Measurements from ENCODE around the gene CPHXL2. TPM values are rescaled to one million over a fixed set of nuclear protein-coding genes. Genes with fewer than 3 reads are reported as not detected.

Gene CPHXL2
- not detected for total RNA-seq

- intact Hi-C loops (cut with DNase I), result no loop called here
- DNase-seq, result no peak
- Histone ChIP-seq H3K9me3 (no peaks in the 10 kb centered on the region), H3K27me3 (no peaks in the 10 kb centered on the region), H3K36me3 (no peaks in the 10 kb centered on the region), H3K4me1 (no peaks in the 10 kb centered on the region), H3K9ac (ENCODE audit: low read depth in 2 of 2, low read length in 2 of 2) (no peak within 1 kb of the TSS), H3K4me3 (no peak within 1 kb of the TSS), H3K27ac (no peak within 1 kb of the TSS)
- TF ChIP-seq CTCF (IDR thresholded peaks at IDR 0.05), result no peak
Measured at GRCh38 chr16:75676909-75677308, at the start of gene CPHXL2. Gene CPHXL2 (minus strand): TSS chr16:75677009. CDS start chr16:75676999, 10 bp downstream.

- Histone ChIP-seq H3K9me3 (no peaks in the 10 kb centered on the region), H3K36me3 (no peaks in the 10 kb centered on the region), H3K4me3 (no peak within 1 kb of the TSS), H3K27me3 (no peaks in the 10 kb centered on the region), H3K4me1 (no peaks in the 10 kb centered on the region), H3K27ac (no peak within 1 kb of the TSS), H3K9ac (ENCODE audit: low read depth in 2 of 2, low read length in 2 of 2) (no peak within 1 kb of the TSS)
- intact Hi-C loops (cut with DNase I), result no loop called here
- no peak for DNase-seq
- no peak for TF ChIP-seq CTCF (IDR thresholded peaks at IDR 0.05)
Measured at GRCh38 chr16:75726390-75726789, 49.6 kb upstream of the CPHXL2 start, which contains the start of gene CPHXL. Gene CPHXL (minus strand): TSS chr16:75726490. CDS start chr16:75726442, 48 bp downstream.

- Histone ChIP-seq H3K27ac (no peak overlapping the region), H3K27me3 (no peaks in the 10 kb centered on the region), H3K4me3 (no peak overlapping the region), H3K36me3 (no peaks in the 10 kb centered on the region), H3K4me1 (no peaks in the 10 kb centered on the region), H3K9ac (ENCODE audit: low read depth in 2 of 2, low read length in 2 of 2) (no peak overlapping the region), H3K9me3 (no peaks in the 10 kb centered on the region)
- intact Hi-C loops (cut with DNase I), result no loop called here
- no peak for TF ChIP-seq CTCF (IDR thresholded peaks at IDR 0.05)
- DNase-seq, result no peak
Measured at GRCh38 chr16:75718452-75718851, 41.6 kb upstream of the CPHXL2 start.

- H3K9me3 ChIP-seq, result no peaks in the 10 kb centered on the region
- no peak for TF ChIP-seq CTCF (IDR thresholded peaks at IDR 0.05)
- no peaks in the 10 kb centered on the region for H3K36me3 ChIP-seq
- no peaks in the 10 kb centered on the region for H3K4me1 ChIP-seq
- H3K4me3 ChIP-seq, result no peak overlapping the region
- H3K27ac ChIP-seq, result no peak overlapping the region
- H3K9ac ChIP-seq (ENCODE audit: low read depth in 2 of 2, low read length in 2 of 2), result no peak overlapping the region
- intact Hi-C loops (cut with DNase I), result no loop called here
- no peaks in the 10 kb centered on the region for H3K27me3 ChIP-seq
- DNase-seq, result no peak
Measured at GRCh38 chr16:75714661-75715060, 37.9 kb upstream of the CPHXL2 start.

- no peaks in the 10 kb centered on the region for H3K36me3 ChIP-seq
- H3K9me3 ChIP-seq, result no peaks in the 10 kb centered on the region
- intact Hi-C loops (cut with DNase I), result no loop called here
- TF ChIP-seq CTCF (IDR thresholded peaks at IDR 0.05), result no peak
- DNase-seq, result no peak
- H3K4me3 ChIP-seq, result no peak overlapping the region
- H3K4me1 ChIP-seq, result no peaks in the 10 kb centered on the region
- no peak overlapping the region for H3K9ac ChIP-seq (ENCODE audit: low read depth in 2 of 2, low read length in 2 of 2)
- no peaks in the 10 kb centered on the region for H3K27me3 ChIP-seq
- H3K27ac ChIP-seq, result no peak overlapping the region
Measured at GRCh38 chr16:75710344-75710743, 33.5 kb upstream of the CPHXL2 start.

- no peaks in the 10 kb centered on the region for H3K4me1 ChIP-seq
- H3K36me3 ChIP-seq, result no peaks in the 10 kb centered on the region
- H3K9ac ChIP-seq (ENCODE audit: low read depth in 2 of 2, low read length in 2 of 2), result no peak overlapping the region
- H3K27ac ChIP-seq, result no peak overlapping the region
- DNase-seq, result no peak
- intact Hi-C loops (cut with DNase I), result no loop called here
- H3K9me3 ChIP-seq, result no peaks in the 10 kb centered on the region
- TF ChIP-seq CTCF (IDR thresholded peaks at IDR 0.05), result no peak
- no peaks in the 10 kb centered on the region for H3K27me3 ChIP-seq
- no peak overlapping the region for H3K4me3 ChIP-seq
Measured at GRCh38 chr16:75703306-75703705, 26.5 kb upstream of the CPHXL2 start.

All from colonic mucosa (tissue), 4 donors.